GM12892 (cell line): ENCODE measurements around the gene TFPI.

Experiments
- POLR2A ChIP-seq: IDR thresholded peaks from 2 replicates; pipeline ENCODE4 v1.6.1; 2011; ENCODE audit warnings: low read depth, low read length, control low read depth
- POLR2AphosphoS5 ChIP-seq: IDR thresholded peaks from 2 replicates; pipeline ENCODE4 v1.6.1; 2011; ENCODE audit warnings: low read depth, low read length, control low read depth

- no peak for TF ChIP-seq POLR2AphosphoS5
- no peak for TF ChIP-seq POLR2A
Observed at GRCh38 chr2:187526792-187527191, 27.4 kb downstream of the TFPI start.
